HG03575 (cell line): ENCODE results near the gene MAP2K5.

Experiments used
- ATAC-seq: cut with Tn5 transposase; IDR thresholded peaks from one replicate; pipeline ENCODE4 v1.9.1; 2021; ENCODE audit not compliant: unreplicated experiment, insufficient number of reproducible peaks, low FRiP score; ENCODE audit errors: extremely low read depth

Gene MAP2K5

DNA sequence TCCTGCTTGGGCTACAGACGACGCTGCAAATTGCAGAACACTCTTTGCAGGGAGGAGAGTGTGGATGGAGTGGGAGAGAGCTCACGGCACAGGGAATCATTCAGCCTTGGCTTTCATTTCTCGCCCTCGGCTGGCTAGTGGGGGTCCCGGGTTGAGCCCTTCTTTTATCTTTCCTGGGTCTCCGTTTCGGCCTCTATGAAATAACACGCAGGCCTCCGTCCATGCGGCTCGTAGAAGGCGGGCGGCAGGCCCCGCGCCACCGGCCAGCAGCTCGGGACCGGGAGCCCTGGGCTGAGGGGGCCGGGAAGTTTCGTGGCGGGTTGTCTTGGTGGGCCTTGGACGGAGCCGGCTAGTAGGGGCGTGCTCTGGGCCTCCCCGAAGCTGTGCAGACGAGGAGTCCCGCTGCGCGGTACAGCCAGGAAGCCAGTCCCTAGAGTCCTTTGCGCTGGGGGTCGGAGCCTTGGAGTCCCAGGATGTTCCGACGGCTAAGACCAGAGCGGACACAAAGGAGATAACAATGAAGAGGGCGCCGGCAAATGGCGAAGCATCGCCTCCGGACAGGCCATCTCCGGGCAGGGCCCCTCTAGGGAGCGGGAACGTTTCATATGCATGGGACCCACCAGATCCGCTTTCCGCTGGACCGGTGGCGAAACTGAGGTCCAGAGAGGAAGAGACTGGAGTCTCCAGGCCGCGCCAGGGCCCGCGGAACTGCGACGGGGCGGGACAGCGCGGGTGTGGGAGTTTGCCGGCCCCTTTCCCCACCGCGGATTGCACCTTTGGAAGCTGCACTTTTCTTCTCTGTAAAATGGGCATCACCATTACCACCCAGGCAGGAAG, 293.0 kb downstream of the MAP2K5 start:
- ATAC-seq = no peak

DNA sequence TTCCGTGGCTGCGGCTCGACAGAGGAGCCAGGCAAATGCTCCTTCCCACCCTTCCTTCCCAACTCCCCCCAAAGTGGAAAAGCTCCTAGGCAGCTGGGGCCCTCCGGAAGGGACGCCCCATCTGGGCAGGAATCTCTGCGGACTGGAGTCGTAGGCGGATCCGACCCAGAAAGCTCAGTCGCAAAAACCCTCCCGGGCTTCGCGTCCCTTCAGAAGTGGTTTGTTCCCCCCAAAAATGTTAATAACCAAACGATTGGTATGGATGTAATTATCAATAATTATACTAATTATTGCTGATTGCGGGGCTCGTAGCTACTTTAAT, 293.6 kb downstream of the MAP2K5 start:
- ATAC-seq = no peak

DNA sequence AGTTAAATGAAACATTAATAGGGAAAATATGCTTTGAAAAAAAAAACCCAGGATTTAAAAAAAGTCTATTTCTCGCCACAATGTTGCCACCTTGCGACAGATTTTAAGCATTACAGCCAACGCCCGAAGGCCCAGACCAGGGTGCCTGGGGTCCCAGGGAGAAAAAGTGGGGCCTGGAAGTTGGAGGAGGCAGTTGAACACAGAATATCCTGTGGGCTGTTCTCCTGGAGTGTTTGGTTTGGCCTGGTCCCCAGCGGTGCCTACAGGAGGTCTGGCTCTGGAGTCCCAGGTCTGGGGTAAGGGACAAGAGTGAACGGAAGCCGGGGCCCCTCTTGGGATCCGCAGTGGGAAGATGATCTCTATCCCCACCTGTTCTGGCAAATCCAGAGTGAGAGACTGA, 294.0 kb downstream of the MAP2K5 start:
- no peak for ATAC-seq

DNA sequence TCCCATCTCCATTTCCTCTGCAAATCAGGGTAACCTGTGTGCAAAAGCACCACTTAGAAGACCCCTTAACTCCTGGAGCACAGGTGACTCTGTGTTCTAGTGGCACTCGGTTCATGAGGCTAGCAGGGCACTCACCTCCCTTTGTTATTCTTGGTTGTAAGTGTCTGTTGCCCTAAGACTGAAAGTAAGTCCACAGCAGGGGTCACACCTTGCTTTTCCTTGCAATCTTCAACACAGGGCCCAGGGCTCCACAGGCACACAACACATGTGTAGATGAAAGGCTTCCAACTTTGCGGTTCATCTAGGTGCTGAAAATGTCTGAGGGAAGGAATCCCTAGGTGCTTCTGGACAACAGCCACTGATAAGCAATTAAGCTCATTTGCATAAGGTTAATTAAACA, 294.5 kb downstream of the MAP2K5 start:
- no peak for ATAC-seq

DNA sequence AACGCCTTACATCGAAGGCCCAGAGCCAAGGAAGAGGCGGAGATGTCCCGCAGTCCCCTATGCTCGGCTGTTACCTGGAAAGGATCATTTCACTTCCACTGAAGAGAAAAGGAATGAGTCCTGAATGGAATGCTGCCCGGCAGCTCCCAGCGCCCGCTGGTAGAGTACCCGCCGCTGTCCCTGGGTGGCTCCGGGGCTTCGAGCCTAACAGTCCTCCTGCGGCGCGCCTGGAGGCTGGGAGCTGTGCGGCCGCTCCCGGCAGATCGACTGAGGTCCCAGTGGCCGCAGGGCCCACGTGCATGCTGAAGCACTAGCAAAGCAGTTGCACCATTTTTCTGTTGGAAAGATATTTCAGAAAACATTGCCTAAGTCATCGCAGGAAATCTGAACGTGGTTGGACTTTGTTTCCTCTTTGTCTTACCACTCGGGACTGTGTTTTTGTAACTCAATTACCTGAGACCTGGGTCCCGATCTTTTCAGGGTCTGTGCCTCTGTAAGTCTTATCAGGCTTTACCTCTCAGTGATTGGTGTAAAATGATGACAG, 296.4 kb downstream of the MAP2K5 start:
- ATAC-seq = no peak

DNA sequence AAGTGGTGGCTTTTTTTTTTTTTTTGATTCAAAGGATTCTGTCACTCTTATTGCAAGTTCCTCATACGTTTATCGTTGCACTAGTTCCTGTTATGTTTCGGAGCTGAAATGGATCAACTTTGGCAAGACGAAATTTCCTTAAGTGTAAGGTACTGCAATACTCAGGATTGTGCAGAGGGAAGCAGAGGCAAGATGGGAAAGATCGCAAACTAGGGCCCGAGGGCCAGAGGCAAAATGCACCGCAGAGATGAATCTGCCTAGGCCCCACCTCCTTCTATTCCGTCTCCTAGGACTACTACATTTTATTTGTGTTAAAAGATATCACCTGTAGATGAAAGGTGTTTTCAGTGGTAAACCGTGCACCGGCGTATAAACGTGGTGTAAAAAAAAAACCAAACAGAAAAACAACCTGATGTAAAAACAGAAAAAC, 297.0 kb downstream of the MAP2K5 start:
- ATAC-seq = no peak

DNA sequence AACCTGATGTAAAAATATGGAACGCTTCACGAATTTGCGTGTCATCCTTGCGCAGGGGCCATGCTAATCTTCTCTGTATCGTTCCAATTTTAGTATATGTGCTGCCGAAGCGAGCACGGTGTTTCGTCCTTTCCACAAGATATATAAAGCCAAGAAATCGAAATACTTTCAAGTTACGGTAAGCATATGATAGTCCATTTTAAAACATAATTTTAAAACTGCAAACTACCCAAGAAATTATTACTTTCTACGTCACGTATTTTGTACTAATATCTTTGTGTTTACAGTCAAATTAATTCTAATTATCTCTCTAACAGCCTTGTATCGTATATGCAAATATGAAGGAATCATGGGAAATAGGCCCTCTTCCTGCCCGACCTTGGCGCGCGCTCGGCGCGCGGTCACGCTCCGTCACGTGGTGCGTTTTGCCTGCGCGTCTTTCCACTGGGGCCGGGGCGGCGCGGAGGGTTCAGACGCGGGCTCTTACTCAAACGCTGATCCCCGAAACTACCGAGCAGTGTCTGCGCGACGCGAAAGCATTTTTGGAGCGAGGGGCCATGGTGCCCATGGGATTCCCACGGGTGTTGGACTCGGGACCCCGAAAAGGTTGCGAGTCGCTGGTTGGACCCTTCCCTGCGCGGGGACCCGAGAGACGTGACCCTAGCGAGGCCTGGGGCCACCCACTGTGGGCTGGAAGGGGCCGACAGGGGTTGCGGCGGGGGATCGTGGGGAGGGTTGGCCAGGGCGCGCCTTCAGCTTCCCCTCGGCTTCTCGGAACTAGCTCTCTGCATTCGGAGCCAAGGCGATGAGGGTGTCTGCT, 297.6 kb downstream of the MAP2K5 start, which contains the start of gene RNU6-1:
Gene RNU6-1 (minus strand): TSS at position 117 of the 820 bp plus-strand sequence.
- ATAC-seq = peak; percentile 24

DNA sequence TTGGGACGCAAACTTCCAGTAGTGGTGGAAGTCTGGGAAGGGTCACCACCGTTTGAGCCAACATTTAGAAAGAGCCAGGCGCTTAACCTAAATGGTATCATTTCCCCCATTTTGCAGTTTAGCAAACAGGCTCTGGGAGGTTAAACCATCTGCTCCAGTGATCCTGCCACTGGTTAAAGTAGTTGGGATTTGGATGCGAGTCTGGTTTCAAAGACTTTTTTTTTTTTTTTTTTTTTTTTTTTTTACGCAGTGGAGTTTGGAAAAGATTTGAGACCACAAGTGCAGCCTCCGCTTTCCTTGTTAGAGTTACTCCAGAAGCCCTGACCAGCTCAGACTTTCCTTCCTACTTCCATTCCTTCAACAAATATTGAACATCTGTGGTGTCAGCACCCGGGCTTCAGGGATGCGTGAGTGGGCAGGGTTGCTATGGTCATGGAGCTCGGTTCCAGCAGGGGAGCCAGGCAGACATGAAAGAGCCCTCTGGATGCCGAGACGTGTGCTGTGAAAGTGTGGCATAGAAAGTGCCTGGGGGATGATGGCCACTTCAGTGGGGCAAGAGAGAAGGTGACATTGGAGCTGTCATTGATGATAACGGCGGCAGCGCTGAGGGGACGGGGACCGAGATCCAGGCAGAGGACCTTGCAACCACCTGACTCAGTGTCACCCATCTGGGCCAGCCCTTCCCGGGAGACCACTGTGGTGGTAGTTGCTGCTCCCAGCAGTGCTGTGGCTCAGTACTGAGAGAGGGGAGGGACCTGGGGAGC, 298.4 kb downstream of the MAP2K5 start:
- no peak for ATAC-seq

DNA sequence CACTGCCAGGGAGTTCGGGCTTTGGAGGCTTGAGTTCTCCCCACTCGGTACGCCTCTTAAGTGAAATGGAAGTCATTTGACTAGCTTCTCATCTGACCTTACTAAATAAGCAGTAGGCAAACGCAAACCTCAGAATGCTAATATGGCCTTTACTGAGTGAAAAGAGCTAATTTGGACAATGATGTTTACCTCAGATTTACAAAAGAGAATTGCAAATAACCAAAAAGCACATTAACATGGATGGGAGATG, 298.9 kb downstream of the MAP2K5 start:
- ATAC-seq = no peak

DNA sequence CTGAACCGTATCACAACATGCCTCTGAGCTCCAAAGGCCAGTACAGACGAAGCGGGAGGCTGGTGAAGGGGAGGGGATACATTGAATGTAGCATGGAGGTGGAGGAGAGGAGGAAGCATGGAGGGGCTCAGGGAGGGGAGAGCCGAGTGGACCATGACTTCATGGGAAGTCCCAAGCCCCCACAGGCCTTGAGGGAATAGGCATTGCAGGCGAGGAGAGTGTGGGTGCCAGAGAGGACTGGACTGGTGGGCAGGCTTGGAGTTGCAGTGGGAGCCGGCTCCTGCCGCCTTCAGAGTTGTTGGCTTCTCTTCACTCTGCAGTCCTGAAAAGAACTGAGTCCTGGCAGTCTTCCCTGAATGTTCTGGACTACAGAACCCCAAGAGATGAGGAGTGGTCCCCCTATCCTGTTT, 300.6 kb downstream of the MAP2K5 start:
- ATAC-seq = no peak

DNA sequence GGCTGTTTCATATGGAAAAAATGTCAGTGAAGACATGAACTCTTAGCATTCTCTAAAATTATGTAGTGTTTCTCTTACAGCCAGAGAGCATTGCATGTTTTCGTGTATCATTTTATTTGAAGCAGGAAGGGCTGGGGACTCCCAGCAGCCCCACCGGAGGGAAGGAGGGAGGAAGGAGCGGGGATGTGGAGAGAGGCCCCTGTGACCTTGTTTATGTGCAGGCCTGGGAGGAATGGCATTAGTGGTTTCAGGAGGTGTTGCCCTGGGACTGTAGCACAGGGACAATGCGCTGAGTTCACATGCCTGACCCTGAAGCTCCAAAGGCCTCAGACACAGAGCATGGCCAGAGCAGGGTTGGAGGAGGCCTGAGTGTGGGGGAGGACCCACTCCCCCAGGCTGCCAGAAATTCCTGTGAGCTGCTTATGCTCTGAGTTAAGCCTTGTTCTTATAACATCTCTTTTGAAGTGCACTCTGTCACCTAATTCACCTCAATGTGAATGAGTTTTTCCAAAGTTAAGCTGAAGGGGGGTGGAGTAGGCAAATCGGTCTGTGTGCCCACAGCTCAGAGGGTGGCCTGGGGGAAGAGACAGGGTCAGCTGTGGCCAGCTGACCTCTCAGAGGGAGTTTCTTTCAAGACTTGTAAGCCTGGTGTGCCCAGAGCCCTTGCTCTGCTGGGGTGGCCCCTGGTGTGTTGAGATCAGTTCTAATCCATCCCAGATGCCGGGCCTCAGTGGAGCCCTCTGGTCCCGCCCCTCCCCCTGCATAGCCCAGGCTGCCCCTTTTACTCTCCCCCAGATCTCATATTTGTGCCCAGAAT, 301.3 kb downstream of the MAP2K5 start:
- ATAC-seq = no peak

DNA sequence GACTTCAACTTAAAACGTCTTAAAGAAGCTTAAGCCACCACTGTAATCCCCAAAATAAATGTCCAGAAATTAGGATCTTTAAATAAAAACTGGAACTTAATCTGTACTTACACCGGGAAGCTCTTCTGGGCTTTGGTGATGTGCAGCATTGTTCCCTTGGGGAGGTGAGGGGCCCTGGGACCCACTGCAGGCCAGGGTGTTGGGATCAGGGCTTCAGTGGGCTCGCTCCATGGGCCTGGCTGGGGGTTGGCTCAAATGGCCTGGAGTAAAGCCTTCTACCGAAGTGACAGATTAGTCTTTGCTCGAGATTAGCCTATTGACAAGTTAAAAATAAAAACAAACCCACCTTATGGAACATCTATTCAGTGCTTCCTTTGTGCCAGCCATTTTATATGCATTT, 303.5 kb downstream of the MAP2K5 start:
- ATAC-seq = no peak

DNA sequence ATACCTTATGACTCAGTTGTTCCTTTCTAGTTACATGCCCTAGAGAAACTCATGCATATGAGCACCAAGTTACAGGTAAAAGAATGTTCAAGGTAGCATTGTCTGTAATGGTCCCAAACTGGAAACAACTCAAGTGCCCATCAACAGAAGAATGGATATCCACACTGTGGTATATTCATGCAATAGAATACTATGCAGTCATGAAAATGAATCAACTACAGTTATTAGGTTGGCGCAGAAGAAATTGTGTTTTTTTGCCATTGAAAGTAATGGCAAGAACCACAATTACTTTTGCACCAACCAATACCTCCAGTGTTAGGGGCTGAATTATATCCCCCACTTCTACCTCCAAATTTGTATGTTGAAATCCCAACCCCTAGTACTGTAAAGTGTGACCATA, 307.0 kb downstream of the MAP2K5 start:
- no peak for ATAC-seq

DNA sequence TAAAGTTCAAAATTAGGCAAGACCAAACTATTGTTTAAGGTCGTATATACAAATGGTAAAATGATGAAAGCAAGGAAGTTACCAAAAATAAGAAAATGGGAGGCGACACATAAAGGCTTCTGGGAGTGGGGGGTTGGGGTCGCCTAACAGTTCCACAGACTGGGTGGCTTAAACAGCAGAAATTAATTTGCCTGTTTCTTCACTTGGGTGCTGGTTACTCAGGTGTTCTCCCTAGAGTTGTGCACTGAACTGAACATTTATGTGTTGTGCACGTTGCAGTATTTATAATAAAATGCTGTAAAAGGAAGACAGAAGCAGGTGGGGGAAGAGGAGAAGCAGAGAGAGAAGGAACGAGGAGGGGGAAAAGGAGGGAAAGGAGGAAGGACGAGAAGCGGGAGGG, 307.8 kb downstream of the MAP2K5 start:
- no peak for ATAC-seq

DNA sequence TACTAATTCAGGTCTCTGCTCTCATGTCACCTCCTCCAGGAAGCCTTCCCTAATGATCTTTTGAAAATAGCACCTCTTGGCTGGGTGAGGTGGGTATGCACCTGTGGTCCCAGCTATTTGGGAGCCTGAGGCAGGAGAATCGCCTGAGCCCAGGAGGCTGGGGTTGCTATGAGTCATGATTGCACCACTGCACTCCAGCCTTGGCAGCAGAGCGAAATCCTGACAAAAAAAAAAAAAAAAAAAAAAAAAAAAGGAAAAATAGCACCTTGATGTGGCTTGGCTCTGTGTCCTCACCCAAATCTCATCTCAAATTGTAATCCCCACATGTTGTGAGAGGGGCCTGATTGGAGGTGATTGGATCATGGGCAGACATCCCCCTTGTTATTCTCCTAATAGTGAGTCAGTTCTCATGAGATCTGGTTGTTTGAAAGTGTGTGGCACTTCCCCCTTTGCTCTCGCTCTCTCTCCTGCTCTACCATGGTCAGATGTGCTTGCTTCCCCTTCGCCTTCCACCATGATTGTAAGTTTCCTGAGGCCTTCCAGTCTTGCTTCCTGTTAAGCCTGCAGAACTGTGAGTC, 308.6 kb downstream of the MAP2K5 start:
- ATAC-seq = no peak

DNA sequence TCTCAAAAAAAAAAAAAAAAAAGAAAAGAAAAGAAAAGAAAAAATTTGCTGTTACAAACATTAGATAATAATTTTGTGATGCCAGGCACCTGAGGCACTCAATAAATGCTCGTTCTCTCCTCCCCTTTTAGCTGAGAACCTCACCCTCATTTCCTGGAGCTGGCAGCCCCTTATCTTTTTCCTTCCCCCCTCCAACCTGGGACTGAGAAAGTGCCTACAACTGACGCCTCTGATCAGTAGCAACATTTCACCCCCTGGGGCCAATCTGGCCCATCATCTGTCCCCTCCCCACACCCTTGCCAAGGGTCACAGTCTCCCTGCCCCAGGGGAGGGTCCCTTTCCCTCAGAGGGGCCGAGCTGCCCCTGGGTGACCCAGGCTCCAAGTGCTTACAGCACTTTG, 309.9 kb downstream of the MAP2K5 start:
- ATAC-seq = no peak

DNA sequence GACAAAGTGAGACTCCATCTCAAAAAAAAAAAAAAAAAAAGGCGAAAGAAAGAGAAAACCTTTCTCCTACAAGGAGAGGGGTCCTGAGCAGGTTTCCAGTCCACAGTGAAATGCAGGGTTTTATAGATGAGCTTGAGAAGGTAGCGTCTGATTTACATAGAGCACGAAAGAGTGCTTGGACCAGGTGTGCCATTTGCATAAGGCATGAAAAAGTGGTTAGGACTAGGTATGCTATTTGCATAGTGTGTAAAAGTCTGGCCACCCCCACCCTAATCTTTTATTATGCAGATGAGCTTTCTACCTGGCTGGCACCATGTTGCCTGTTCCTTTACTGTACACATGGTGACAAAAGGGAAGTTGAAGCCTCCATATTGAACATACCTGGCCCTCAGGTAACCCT, 311.0 kb downstream of the MAP2K5 start:
- no peak for ATAC-seq

DNA sequence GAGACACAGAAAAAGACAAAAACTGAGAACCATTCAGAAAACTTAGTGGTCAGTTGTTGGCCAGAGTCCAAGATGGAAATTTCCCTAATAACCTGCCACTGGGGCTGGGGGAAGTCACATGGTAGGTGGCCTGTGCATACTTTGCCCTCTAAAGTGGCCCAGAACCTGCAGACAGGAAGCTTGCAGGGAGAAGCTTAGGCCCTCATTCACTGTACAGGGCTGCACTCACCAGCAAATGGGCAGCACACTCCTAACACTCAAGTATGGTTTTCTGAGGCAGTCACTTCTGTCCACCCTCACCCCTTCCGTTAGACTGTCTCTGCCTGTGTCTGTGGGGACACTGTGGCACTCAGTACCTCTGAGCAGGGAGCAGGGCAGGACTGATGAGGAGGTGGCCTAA, 311.9 kb downstream of the MAP2K5 start:
- no peak for ATAC-seq

DNA sequence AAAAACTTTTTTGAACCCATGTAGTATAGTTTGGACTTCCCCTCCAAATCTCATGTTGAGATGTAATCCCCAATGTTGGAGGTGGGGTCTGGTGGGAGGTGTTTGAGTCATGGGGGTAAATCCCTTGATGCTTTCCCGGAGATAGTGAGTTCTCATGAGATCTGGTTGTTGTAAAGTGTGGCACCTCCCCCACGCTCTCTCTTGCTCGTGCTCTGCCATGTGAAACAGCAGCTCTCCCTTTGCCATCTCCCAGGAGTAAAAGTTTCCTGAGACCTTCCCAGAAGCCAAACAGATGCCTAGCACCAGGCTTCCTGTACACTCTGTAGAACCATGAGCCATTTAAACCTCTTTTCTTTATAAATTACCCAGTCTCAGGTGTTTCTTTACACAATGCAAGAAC, 313.3 kb downstream of the MAP2K5 start:
- ATAC-seq = no peak
